SU-DHL-6 (cell line): ENCODE data around the gene HS2ST1.
A peak's percentile ranks its signal among the peaks of the same experiment; 100 is the strongest.

Experiments used
- H2AFZ ChIP-seq: fragments of 200-600 bp; sonication (generic); 2 replicates; pipeline ENCODE4 v1.6.1; 2014; ENCODE audit warnings: low read depth, mild to moderate bottlenecking, moderate library complexity, mixed read lengths, antibody characterized with exemption, low read length; ENCODE audit not compliant: severe bottlenecking
- H3F3A ChIP-seq: fragments of 200-600 bp; shearing (Covaris generic); 2 replicates; pipeline ENCODE4 v1.6.0; 2016; ENCODE audit warnings: antibody characterized with exemption, mild to moderate bottlenecking; ENCODE audit not compliant: insufficient read depth
- H3K27ac ChIP-seq: fragments of 200-600 bp; sonication (generic); 2 replicates; pipeline ENCODE4 v1.5.1; 2016; ENCODE audit warnings: low read depth, mild to moderate bottlenecking, low read length, moderate library complexity, mixed read lengths
- H3K27me3 ChIP-seq: fragments of 200-600 bp; sonication (generic), shearing (Covaris generic); 2 replicates; pipeline ENCODE4 v1.6.0; 2014; ENCODE audit warnings: mild to moderate bottlenecking, low read length
- H3K36me3 ChIP-seq: fragments of 200-600 bp; sonication (generic); 2 replicates; pipeline ENCODE4 v1.6.1; 2014; ENCODE audit warnings: mild to moderate bottlenecking, low read length, mixed read lengths
- H3K4me2 ChIP-seq: fragments of 300-600, 200-600 bp; shearing (Covaris generic), sonication (generic); 2 replicates; pipeline ENCODE4 v1.6.0; 2014; ENCODE audit warnings: low read length, low read depth, mild to moderate bottlenecking; ENCODE audit not compliant: poor library complexity, severe bottlenecking
- H3K4me3 ChIP-seq: fragments of 200-600 bp; sonication (generic); 2 replicates; pipeline ENCODE4 v1.5.1; 2014; ENCODE audit warnings: antibody characterized with exemption, low read length, mild to moderate bottlenecking, mixed read lengths; ENCODE audit not compliant: insufficient read depth, poor library complexity, severe bottlenecking
- H3K79me2 ChIP-seq: fragments of 200-600 bp; sonication (generic); 2 replicates; pipeline ENCODE4 v1.6.1; 2014; ENCODE audit warnings: mild to moderate bottlenecking, low read length, moderate library complexity; ENCODE audit not compliant: insufficient read depth
- H3K9ac ChIP-seq: fragments of 200-600 bp; sonication (generic); 2 replicates; pipeline ENCODE4 v1.7.0; 2014; ENCODE audit warnings: mild to moderate bottlenecking, low read length
- H3K9me2 ChIP-seq: fragments of 200-600 bp; sonication (generic); replicated peaks from 2 replicates; pipeline ENCODE4 v1.6.1; 2014; ENCODE audit warnings: low read length; ENCODE audit not compliant: insufficient read depth
- H3K9me3 ChIP-seq: fragments of 200-600 bp; sonication (generic); 2 replicates; pipeline ENCODE4 v1.6.1; 2014; ENCODE audit warnings: low read length, mixed read lengths; ENCODE audit not compliant: insufficient read depth
- H4K20me1 ChIP-seq: fragments of 200-600 bp; sonication (generic); 2 replicates; pipeline ENCODE4 v1.6.1; 2014; ENCODE audit warnings: low read depth, mild to moderate bottlenecking, antibody characterized with exemption, low read length, moderate library complexity, mixed read lengths
- EZH2phosphoT487 ChIP-seq: fragments of 200-600 bp; sonication (generic), shearing (Covaris generic); conservative IDR thresholded peaks from 2 replicates; pipeline ENCODE4 v1.6.1; 2018; ENCODE audit warnings: mild to moderate bottlenecking, antibody characterized with exemption, low read length, moderate library complexity, mixed read lengths
- TF ChIP-seq, protein P1 (sequence below): fragments of 200-600 bp; sonication (generic); IDR thresholded peaks from one replicate; pipeline ENCODE4 v1.5.1; 2017; ENCODE audit warnings: antibody characterized with exemption, mild to moderate bottlenecking, low read length, moderate library complexity; ENCODE audit not compliant: insufficient read depth, poor library complexity, severe bottlenecking

The HS2ST1 gene

DNA sequence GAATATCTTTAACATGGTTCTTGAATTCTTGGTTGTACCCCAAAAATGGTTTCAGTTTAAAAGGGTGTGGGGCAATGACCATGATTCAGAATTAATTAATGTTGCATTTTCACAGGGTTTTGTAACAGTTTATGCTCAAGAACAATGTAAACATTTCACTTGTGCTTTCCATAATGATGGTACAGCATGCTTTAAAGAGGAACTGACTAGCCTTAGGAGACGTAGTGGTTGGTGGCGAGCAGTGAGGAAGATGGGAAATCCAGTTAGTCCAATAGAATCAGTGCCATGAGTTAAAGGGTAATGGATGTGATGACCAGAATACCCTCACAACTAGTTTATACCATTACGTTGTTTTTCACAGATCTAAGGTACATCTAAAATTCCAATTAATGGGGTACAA, 138.0 kb downstream of the HS2ST1 start:
- peak overlapping the region; percentile 35 for H3K4me3 ChIP-seq
- peak overlapping the region; percentile 53 for H3K9ac ChIP-seq
- H3K9me3 ChIP-seq: peaks cover 9% of the 10 kb centered on the region; the same call in 1 of the 2 replicates
- H3F3A ChIP-seq: peaks cover 81% of the 10 kb centered on the region
- TF ChIP-seq, protein P1, sequence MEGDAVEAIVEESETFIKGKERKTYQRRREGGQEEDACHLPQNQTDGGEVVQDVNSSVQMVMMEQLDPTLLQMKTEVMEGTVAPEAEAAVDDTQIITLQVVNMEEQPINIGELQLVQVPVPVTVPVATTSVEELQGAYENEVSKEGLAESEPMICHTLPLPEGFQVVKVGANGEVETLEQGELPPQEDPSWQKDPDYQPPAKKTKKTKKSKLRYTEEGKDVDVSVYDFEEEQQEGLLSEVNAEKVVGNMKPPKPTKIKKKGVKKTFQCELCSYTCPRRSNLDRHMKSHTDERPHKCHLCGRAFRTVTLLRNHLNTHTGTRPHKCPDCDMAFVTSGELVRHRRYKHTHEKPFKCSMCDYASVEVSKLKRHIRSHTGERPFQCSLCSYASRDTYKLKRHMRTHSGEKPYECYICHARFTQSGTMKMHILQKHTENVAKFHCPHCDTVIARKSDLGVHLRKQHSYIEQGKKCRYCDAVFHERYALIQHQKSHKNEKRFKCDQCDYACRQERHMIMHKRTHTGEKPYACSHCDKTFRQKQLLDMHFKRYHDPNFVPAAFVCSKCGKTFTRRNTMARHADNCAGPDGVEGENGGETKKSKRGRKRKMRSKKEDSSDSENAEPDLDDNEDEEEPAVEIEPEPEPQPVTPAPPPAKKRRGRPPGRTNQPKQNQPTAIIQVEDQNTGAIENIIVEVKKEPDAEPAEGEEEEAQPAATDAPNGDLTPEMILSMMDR: no peak
- TF ChIP-seq EZH2phosphoT487: no peak
- H3K27ac ChIP-seq: peak overlapping the region; percentile 98
- H3K36me3 ChIP-seq: peaks cover 11% of the 10 kb centered on the region
- H3K79me2 ChIP-seq: peaks cover 94% of the 10 kb centered on the region
- no peaks in the 10 kb centered on the region for H3K27me3 ChIP-seq
- no peak overlapping the region for H2AFZ ChIP-seq
- H4K20me1 ChIP-seq: no peaks in the 10 kb centered on the region
- no peaks in the 10 kb centered on the region for H3K9me2 ChIP-seq
- H3K4me2 ChIP-seq: peak overlapping the region; percentile 66

DNA sequence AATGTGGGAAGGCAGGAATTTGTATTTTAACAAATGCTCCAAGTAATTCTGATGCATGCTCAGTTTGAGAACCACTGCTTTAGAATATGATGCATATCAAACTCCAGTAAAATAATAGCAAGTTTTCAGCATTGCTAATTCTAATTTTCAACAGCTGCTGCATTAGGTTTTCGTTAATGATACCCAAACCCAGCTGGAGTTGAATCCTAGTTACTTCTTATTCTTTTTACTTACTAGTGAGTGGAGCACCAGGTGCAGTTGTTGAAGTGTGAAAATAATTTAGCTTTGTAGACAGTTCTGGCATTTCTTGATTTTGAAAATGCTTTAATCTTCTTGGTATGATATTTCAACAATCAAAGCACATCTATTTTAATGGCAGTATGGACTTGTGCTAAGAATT, 138.5 kb downstream of the HS2ST1 start:
- H3K27ac ChIP-seq: peak overlapping the region; percentile 98
- H3K4me3 ChIP-seq: peak overlapping the region; percentile 35
- H3K9ac ChIP-seq: peak overlapping the region; percentile 53
- H3F3A ChIP-seq: peaks cover 79% of the 10 kb centered on the region
- no peak overlapping the region for H2AFZ ChIP-seq
- no peaks in the 10 kb centered on the region for H4K20me1 ChIP-seq
- TF ChIP-seq, protein P1: no peak
- TF ChIP-seq EZH2phosphoT487: no peak
- H3K27me3 ChIP-seq: no peaks in the 10 kb centered on the region
- no peaks in the 10 kb centered on the region for H3K9me2 ChIP-seq
- H3K36me3 ChIP-seq: peaks cover 6% of the 10 kb centered on the region
- peak overlapping the region; percentile 66 for H3K4me2 ChIP-seq
- peaks cover 90% of the 10 kb centered on the region for H3K79me2 ChIP-seq
- H3K9me3 ChIP-seq: peaks cover 5% of the 10 kb centered on the region; the same call in 1 of the 2 replicates

DNA sequence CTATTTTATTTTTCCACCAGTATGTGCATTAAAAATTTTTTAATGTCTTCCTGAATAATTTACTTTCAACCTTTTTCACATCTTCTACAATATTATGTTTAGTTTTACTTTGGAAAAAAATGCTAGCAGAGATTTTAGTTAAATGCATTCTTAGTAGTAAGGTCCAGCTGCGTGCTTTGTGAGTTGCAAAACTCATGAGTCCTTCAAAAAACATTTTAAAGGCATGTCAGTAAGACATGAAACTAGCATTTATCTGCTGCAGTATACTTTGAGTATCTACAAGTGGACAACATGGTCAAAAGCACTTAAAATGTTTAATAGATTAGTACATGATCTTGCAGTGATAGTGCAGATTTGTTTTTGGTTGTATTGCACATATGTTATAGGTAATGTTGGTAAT, 139.0 kb downstream of the HS2ST1 start:
- H3K4me2 ChIP-seq: peak overlapping the region; percentile 66
- H3K36me3 ChIP-seq: peaks cover under 1% of the 10 kb centered on the region; the same call in 1 of the 2 replicates
- peaks cover 90% of the 10 kb centered on the region for H3K79me2 ChIP-seq
- TF ChIP-seq EZH2phosphoT487: no peak
- TF ChIP-seq, protein P1: no peak
- H3F3A ChIP-seq: peaks cover 81% of the 10 kb centered on the region
- H3K4me3 ChIP-seq: no peak overlapping the region
- H3K9me3 ChIP-seq: peaks cover under 1% of the 10 kb centered on the region; the same call in 1 of the 2 replicates
- peak overlapping the region; percentile 98 for H3K27ac ChIP-seq
- no peaks in the 10 kb centered on the region for H3K9me2 ChIP-seq
- H2AFZ ChIP-seq: no peak overlapping the region
- H3K9ac ChIP-seq: peak overlapping the region; percentile 53
- H4K20me1 ChIP-seq: no peaks in the 10 kb centered on the region
- no peaks in the 10 kb centered on the region for H3K27me3 ChIP-seq
